ACHN (cell line): ENCODE data around the gene WDR82.

Source experiments
- DNase-seq: peaks from one replicate; pipeline ENCODE4 v3.0.0-alpha.2; 2015
- in situ Hi-C: cut with HindIII; loops from 2 replicates; pipeline ENCODE4 v1.10.0; 2017; ENCODE audit warnings: low sequenced_read_pairs, low pct_ligation_motif_present, low pct_unique_long_range_greater_than_20kb

Gene WDR82

DNA sequence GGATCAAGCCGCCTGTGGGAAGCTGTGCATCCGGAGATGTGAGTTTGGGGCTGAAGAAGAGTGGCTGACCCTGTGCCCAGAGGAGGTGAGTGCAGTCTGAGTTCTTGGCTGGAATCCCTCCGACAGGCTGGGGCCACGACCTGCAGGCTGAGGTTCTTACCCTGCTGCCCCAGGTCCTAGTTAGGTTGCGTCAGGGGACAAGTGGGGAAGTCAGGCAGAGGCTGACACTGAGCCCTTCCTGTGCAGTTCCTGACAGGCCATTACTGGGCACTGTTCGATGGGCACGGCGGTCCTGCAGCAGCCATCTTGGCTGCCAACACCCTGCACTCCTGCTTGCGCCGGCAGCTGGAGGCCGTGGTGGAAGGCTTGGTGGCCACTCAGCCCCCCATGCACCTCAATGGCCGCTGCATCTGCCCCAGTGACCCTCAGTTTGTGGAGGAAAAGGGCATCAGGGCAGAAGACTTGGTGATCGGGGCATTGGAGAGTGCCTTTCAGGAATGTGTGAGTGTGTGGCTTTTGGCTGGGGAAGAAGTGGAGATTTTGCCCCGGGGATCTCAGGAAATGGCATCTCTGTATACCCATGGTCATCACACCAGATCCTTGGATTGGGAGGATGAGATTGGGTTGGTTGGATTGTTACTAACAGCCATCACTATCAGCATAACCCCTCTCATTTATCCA is 31.6 kb downstream of the WDR82 start:
- in situ Hi-C loops: no loop called here

DNA sequence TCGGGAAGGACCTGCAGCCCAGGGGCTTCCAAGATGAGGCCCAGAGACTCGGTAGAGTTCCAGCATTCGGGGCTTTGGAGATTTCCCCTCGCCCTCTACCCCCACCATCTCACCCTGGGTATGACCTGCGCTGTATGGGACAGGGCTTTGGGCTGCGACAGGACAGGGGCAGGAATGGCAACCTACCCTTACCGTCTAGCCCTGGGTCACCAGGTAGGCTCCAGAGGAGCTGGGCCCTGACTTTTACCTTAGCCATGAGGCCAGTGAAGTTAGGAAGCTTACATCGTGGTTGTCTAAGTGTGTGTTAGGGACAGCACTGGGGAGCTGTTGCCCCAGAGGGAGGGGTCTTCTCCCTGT is 32.2 kb downstream of the WDR82 start:
- in situ Hi-C loops: no loop called here

More for the DNA sequence above, 31.6 kb downstream of the WDR82 start:
- no peak for DNase-seq

DNA sequence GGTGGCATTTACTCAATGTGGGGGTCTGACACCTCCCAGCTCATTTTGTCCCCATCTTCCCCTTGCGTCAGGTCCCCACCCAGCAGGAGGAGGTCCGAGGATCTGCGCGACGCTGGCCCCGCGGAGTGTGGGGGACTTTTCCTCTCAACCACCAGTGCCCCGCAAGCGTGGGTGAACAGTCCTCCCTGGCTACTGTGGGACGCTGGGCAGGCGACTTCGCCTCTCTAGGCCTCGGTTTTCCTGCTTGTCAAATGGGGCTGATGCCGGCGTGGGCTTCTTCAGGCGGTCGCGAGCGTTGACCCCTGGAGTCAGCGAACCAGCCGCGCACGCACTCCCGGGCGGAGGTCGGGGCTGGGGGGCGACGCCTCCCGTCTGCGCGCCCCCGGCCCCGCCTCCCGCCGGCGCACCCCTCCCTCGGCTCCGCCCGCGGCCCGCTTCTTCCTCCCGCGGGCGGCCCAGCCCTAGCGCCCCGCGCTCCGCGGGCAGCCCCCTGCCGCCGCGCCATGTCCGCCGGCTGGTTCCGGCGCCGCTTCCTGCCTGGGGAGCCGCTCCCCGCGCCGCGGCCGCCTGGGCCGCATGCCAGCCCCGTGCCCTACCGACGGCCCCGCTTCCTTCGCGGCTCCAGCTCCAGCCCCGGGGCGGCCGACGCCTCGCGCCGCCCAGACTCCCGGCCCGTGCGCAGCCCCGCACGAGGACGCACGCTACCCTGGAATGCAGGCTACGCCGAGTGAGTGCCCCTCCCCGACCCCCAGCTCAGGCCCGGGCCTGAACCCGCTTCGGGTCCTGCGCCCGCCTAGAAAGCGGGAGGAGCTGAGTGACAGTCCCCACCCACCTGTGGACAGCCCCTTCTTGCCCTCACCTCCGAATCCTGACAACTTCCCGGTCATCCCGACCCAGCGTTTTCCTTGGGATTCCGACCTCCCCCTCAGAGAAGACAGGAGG is 32.9 kb downstream of the WDR82 start, which contains the start of gene PPM1M:
PPM1M (plus strand) TSS at position 438 of the 942 bp plus-strand sequence; CDS start at position 504, 66 bp downstream.
- in situ Hi-C loops: no loop called here
- DNase-seq: peak; percentile 42

More for the DNA sequence above, 32.2 kb downstream of the WDR82 start:
- no peak for DNase-seq

DNA sequence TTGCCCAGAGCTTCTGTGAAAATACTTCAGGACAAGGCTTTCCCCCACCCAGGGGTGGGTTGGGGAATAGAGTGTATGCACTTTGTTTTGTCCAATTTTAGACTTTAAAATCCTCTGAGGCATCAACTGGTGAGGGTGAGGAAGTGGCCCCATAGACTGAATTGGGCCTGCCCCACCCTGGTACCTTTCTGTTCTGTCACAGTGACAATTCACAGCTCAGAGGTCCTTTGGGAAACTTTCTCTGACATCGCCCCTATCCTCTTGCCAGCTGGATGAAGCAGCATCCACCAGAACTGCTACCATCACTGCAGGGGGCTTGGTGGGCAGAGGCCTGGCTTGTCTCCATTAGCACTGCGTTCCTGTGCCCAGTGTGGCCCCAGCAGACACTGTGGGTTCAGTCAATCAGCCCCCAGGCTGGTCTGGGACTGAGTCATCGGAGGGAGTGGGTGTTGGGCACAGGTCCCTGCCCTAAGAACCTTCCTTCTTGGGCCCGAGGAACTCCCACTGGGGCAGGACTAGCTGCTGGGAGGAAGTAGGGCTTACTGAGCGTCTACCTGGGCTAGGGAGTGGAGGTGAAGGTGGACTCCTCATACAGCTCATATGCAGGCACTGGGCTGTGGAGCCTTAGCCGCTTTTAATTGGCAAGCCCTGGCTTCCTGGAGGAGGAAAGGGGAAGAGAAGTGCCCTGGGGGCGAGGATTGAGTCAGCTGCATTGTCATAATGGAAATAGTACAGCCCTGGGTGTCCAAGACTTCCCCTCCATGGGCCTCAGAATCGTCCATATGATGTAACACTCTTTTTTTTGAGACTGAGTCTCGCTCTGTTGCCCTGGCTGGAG is 34.4 kb downstream of the WDR82 start:
- DNase-seq: no peak
- in situ Hi-C loops: no loop called here

DNA sequence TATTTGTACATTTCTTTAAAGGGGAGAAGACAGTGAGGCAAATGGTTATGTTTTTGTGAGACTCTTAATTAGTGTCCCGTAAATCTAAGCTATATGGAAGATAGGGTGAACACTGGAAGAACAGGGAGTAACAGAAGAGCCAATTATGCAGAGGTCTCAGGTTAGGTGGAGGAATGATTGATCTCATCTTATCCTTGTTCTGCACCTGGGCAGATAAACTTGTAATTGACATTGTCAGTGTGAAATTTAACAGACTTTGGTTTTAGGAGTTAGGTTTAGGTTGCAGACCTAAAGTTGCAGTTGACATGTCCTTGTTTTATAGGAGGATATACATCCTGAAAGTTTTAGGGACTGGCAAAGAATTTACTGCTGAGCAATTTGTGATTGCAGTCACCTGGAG is 36.4 kb downstream of the WDR82 start:
- no peak for DNase-seq
- in situ Hi-C loops: no loop called here

DNA sequence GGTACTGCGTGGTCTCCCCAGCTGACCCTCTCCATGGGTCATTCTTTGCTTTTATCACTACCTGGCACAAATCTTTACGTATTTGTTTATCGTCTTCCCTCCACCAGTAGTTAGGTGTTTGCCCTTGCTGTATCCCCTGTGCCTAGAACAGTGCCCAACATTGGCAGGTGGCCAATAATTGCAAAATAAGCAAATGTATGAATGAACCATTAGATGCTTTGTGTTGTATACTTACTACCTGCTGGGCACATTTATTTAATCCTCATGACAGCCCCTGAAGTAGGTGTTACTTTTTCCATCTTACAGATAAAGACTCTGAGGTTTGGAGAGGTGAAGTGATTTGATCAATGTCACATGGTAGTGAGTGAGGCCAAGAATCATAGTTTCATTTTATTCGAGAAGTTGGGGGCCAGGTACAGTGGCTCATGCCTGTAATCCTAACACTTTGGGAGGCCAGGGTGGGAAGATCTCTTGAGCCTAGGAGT is 37.5 kb downstream of the WDR82 start:
- no peak for DNase-seq
- in situ Hi-C loops: no loop called here

DNA sequence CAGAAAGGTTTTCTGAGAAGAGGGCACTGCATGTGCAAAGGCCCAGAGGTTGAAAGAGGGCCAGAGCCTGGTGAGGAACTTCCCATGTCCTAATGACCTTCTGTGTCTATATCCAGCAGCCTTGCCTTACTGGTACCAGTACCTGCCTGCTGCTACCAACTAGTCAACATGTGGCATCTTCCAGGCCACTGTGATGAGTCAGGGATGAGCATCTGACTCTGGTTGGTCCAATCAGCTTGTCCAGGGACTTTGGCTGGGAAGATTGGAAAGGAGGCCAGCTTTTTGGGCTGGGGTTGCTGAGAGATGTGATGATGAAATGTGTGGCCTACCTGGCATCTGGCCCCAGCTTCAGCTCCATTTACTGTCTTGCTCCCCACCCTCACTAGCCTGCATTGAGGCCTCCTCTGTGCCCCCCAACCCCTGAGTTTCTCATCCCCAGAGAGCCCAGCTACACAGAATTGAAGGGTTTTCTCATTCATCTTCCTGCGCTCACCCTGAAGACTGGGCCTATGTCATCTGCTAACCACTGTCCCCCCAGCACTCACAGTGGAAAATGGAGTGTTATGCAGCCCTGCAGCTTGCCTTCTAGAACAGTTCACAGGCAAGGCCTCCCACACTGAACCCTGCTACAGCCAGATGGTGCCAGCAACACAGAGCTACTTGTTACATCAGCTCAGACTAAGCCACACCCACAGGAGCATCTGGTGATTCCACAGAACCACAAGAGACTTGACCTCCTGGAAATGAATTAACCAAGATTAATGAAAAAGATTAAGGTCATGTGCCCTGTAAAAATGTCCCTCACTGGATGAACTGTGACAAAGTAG is 38.2 kb downstream of the WDR82 start:
- in situ Hi-C loops: no loop called here
- peak; percentile 48 for DNase-seq

DNA sequence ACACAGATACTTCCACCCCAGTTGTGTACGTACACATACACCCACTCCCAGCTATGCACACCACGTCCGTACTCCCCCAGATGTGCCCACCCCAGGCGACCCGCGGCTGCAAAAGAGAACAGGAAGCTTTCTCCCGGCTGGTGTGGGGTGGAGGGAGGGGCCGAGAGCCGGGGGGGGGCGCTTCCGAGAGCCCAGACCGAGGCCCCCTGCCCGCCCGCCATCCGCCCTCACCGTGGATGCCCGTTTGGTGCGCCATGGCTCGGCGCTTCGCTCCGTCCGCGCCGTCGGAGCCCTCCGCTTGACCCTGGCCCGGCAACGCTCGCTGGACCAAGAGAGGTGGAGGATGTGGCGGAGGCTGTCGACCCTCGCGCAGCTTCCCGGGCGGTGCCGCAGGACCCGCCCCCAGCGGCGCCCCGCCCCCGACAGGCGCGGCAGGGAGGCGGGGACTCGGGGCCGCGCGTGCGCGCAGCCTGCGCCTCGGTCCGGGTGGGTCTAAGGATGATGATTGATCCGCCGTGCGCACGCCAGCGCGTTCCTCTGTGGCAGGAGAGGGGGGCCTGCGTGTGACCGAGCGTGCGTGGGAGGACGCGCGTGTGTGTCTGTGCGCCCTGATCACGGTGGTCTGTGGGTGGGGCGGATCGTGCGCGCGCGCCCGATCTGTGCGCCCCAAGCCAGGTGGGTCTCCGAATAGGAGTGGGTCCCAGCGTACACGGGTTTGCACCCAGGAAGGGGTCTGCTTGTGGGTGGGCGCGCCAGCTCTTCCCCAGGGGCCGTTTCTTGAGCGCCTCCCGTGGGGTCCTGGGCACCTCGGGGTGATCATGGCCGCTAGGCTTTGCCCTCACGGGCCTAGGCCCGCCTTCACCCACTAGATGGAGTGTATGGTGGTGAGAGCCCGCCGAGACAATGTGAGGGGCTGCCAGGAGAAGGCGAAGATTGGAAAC is 39.4 kb downstream of the WDR82 start, which contains the start of gene TWF2:
TWF2 (minus strand) TSS at position 398 of the 941 bp plus-strand sequence; CDS start at position 256, 142 bp downstream.
- DNase-seq: peak; percentile 78
- in situ Hi-C loops: no loop called here

DNA sequence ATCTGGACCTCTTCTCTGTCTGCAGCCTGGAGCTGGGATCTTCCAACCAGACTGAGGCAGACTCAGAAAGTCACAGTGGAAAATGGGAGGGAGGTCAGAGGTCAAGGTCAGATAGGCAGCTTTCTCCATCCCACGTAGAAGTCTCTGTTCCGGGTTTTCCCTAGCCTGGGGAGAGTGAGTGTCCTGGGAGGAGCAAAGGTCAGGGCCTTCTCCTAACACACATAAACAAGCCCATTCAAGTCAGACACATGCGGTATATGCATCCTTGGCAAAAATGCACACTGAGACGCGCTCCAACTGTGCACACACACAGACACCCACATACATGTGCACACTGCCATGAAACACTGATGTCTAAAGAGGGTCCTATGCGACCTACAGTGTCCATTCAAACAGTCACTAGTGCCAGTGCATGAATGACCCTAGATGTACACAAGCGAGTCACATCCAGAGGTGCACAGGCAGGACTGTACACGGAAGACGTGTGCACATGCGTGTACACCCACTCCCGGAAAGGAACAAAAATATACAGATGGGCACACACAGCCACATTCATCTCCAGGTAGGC is 40.2 kb downstream of the WDR82 start:
- in situ Hi-C loops: no loop called here
- DNase-seq: peak; percentile 14

DNA sequence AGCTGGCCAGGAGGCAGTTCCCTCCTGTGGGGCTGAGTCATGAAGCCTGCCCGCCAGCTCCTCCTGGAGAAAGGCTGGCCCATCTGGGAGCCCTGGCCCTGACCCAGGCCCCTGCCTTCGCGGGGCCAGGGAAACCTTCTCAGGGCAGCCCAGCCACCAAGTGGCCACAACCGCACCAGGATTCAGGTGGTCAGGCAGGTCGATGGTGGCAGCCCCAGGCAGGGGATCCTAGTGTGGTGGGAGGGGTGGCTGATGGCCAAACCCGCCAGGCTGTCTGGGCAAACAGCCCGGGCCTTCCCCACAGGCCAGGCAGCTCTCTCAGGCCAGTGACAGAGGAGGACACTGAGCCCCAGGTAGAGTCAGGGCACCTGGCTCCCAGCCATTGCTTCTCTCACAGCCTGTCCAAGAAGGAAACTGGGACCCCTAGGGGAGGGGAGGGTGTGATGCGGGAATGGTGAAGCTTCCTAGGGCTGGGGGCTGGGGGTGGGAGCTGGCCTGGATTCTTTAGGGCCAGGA is 40.7 kb downstream of the WDR82 start:
- in situ Hi-C loops: no loop called here
- peak; percentile 87 for DNase-seq

DNA sequence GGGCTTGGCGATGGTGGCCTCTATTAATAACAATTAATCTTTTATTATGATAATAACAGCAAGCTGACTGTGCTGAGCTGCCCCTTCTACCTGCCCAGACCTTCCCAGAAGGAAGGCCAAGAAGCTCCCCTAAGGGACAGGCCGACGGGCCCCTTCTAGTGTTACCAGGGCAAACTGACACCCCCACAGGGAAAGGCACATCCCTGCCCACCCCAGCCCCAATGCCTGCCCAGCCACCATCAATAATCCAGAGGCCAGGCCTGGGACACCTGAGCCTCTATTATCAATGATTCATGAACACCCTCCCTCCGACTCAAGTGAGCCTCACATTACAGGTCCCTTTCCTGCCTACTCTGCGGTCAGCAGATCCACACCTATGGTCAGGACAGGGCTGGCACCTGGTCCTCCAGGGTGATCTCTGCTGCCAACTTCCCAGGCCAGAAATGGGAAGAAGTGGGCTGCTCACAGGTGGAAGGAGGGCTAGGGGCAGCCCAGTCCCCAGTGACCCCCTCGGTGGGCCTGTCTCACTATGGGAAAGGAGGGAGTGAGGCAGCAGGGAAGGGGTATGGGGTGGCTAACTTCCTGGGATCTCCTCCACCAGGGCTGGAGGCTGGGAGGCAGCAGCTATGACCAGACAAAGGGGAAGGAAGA is 41.3 kb downstream of the WDR82 start:
- in situ Hi-C loops: no loop called here
- DNase-seq: no peak

DNA sequence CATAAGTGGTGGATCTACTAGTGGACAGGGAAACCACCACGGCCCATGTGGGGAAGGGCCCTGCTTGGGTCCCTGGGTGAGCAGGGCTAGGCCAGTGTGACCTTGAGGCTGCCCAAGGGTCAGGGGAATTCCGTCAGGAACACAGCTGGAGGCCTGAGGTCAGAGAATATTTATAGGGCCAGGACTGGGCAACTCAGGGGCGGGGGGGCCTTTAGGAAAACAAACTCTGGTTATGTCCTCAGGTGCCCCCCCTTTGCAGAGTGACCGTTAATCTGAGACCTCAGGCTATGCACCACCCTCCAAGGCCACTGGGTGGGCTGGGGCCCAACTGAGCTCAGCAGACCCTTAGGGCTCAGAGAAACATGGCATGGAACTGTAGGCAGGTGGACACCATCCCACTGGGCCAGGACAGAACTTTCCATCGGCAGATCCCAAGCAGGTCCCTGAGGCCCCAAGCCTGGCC is 42.0 kb downstream of the WDR82 start:
- DNase-seq: no peak
- in situ Hi-C loops: no loop called here

DNA sequence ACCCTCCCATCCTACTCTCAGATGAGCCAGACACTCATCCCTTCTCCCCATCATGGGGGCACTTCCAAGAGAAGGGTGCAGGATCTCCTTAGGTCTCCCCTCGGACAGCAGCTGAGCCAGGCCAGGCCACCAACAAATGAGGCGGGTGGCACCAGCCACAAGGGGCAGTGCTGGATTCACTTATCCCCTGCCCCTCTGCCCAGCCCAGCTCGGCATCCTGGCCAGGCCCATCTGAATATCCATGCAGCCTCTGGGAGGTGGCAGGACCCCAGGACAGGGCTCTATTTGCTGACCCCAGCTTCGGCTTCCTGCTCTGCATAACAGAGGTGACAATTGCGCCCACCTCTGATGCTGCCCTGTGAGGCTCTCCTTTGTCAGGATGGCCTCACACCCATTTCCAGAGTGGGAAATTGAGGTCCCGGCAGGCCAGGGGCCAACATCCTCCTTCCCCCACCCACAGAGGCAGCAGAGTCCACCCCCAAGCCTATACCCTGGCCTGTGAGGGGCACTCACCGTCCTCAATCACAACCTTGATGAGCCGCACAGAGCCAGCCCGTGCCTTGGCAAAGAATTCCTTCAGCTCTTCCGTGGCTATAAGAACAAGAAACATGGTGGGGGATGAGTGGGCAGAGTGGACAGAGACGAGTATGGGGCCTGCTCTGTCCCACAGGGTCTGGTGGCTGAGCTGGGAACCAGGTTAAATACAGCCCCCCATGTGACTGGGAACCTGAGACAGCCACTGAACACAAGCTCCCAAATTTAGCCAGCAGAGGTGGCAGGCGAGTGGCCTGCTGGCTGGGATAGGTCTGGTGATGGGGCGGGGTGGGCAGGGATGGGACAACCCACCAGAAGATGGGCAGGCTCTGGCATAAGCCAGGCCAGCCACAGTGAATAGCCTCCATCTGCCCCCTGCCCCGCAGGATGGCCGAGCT is 43.7 kb downstream of the WDR82 start:
- in situ Hi-C loops: no loop called here
- no peak for DNase-seq

DNA sequence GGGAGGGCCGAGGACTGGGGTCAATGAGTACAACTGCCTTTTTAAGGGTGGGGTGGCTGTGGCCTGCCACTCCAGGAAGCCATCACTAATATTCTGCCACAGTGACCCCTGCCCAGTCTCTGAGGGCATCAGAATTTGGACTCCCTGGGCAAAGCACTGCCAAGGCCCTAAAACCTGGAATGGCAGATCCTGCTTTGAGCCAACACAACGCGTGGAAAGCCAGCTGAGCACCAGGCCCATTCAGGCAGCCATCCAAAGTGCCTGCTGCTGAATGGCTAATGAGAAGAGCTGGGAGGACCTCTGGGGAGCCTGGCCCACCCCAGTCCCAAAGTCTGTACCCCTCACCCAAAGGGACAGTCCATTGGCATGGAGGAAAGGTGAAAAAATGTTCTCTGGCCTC is 44.5 kb downstream of the WDR82 start:
- no peak for DNase-seq
- in situ Hi-C loops: no loop called here

DNA sequence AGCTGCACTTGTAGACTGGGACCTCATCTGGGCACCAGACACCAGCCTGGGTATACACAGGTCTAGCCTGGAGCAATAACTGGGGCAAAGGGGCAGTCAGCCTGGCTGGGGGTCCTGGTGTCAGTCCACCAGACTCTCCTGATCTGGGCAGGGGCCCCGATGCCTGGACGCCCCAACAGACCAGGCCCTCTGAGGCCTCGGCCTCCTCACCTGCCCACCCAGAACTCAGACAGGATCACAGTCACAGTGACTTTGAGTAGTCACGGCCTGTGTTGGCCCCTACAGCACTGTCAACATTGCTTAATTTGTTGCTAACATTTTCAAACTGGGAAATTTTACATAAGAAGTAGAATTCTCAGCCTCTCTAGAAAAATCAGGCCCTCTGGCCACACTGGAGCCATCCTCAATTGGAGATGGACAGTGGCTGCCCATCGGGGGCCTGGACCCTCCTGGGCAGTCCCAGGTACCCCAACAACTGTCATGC is 45.3 kb downstream of the WDR82 start:
- DNase-seq: no peak
- in situ Hi-C loops: no loop called here
